Activated T-cell treated with anti-CD3 and anti-CD28 coated beads, Interleukin-2, amount 50 U/mL, for 1 hour (primary cell): ENCODE results near the gene TMPRSS2.
"Not testable (repeated sequence)": the region's sequence is repeated elsewhere in the genome, so short reads cannot be mapped to it uniquely, and the experiment has no call there.

Source experiments
- DNase-seq: peaks from one replicate; pipeline ENCODE4 v3.0.0-alpha.2; 2020

TMPRSS2 gene

DNA sequence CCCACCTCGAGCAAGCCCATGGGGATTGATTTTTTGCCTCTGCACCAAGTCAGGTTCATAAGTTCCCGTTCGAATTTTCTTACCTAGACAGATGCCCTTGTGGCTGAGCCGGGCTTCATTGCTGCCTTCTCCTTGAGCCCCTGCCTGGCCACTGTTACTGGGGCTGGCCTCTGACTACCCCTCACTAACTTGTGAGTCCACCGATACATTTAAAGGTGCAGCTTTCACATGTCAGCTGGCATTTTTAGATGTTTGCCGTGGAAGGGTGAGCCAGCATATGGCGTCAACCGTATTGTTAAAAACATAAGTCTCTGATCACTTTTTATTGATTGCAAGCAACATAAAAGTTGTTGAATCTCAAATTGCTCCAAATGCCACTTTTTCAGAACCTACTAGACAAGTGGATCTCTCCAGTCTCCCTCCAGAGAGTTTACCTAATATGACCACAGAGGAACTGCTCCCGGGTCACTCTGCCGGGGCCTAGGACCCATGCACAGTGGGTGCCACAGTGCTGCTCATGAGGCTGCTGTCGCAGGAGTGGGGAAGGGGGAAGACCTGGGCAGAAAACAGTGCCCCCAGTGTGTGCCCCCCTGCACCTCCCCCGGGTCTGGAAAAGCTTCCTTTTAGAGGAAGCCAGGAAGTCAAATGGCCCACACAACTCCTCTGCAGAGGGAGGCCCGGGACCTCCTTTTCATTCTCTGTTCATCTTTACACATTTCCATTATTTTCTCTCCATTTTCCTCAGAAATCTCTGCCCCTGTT, 63.1 kb downstream of the TMPRSS2 start:
- DNase-seq: no peak

DNA sequence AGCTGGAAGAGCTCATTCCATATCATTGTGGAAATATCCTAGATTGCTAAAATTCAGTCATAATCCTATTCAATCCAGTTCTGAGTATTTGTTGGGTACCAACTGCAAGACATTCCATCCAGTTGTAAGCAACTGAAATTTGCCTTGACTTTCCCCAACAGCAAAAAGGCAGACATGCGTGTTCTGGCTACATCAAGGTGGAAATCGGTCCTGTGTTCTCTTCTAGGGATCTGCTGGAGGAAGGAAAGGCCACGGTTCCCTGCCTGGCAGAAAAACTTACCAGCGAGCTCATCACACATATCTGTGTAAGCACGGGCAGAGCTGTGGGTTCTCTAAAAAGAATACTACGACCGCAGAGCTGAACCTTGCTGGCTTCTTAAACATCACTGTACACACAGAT, 64.4 kb downstream of the TMPRSS2 start:
- DNase-seq: no peak

GRCh38 chr21:41442481-41443186, 65.3 kb downstream of the TMPRSS2 start:
- DNase-seq: no peak

- no peak for DNase-seq
These were observed 66.4 kb downstream of the TMPRSS2 start for GRCh38 chr21:41441546-41441945.

- no peak for DNase-seq
These were observed 68.7 kb downstream of the TMPRSS2 start for GRCh38 chr21:41439248-41439647.

DNA sequence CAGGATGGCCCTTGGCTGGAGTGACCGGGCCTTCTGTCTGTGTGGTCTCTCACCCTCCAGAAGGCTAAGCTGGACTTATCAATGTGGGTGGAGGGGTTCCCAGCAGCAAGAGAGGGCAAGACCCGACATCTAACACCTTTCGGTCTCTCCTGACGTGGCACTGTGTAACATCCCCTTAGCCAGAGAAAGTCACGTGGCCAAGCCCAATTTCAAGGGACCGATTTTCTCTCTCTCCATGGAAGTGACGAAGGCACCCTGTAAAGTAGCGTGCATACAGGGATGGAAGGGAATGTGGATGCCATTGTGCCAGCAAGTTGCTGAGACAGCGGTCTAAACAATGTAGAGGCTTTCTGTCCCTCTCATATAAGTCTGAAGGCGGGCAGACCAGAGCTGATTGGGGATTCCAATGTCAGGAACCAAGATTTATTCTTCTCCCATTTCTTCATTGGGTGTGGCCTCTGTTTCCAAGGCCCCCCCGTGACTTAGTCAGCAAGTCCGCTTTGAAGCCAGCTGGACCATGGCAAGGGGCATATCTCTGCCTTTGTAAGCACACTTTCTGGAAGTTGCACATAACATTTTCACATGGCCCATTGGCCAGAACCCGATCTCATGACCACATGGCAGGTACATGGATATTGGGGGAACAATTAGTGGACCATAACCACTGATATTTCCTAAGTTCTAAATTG, 69.4 kb downstream of the TMPRSS2 start:
- DNase-seq: no peak

GRCh38 chr21:41437729-41438128, 70.2 kb downstream of the TMPRSS2 start:
- DNase-seq: no peak

DNA sequence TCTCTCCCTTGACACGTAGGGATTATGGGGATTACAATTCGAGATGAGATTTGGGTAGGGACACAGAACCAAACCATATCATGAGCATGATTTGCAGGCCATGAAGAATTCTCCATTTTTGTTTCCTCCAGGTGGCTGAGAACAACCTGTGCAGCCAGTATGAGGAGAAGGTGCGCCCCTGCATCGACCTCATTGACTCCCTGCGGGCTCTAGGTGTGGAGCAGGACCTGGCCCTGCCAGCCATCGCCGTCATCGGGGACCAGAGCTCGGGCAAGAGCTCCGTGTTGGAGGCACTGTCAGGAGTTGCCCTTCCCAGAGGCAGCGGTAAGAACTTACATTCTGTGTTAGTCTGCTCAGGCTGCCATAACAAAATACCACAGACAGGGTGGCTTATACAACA, 72.3 kb downstream of the TMPRSS2 start:
- DNase-seq: no peak

DNA sequence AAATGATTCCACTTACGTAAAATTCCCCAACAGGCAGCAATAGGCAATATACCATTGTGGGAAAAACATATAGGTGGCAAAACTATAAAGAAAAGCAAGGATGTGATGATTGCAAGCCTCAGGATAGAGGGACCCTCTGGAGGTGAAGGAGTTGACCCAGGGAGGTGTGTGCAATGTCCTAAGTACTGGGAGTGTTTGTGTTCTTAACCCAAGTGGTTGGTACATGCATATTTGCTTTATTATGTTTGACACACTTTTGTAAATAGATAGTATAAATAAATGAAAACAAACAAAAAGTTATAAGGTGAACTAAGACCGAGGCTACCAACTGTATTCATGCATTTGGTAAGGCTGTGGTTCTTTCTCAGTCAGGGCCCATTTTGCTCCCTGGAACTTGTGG, 74.4 kb downstream of the TMPRSS2 start:
- DNase-seq: no peak

GRCh38 chr21:41432562-41433460, 75.1 kb downstream of the TMPRSS2 start:
- no peak for DNase-seq

- DNase-seq: no peak
These were observed 76.0 kb downstream of the TMPRSS2 start for GRCh38 chr21:41431788-41432548.

GRCh38 chr21:41429925-41430491, 78.0 kb downstream of the TMPRSS2 start:
- DNase-seq: no peak

- no peak for DNase-seq
These were observed 78.7 kb downstream of the TMPRSS2 start for GRCh38 chr21:41429305-41429704.

DNA sequence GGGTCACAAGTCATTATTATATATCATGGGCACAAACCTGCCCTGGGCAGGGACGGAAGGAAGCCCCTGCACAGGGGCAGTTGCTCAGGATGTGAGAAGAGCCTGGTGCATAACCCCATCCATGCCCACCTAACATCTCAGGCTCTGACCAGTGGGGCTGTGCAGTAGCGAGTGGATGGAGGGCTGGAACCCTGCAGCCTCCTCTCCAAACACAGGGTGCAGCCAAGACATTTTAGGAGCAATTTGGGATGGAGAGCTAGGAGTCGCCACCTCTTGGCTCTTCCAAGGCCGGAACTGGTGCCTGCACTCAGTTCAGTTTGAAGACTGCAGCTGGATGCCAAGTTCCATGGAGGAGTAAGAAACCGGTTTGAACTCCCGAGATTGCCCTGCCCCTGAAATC, 79.1 kb downstream of the TMPRSS2 start:
- DNase-seq: no peak

DNA sequence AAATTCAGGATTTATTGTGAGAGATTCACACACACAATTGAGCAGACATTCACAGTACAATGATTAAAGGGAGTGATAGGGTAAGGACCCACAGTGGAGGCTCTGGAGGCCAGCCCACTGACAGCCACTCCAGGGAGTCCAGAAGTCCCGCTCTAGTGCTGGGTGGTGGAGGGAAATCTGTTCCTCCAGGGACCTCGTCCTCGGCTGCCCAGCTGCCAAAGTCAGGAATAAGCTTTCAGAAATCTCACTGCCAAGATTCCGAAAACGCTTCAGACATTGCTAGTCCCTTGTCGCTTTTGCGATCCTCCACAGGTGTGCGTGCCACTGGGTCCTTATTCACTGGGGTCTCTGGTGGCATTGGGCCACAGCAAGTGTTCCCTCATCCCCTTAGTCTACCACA, 79.6 kb downstream of the TMPRSS2 start:
- no peak for DNase-seq

DNA sequence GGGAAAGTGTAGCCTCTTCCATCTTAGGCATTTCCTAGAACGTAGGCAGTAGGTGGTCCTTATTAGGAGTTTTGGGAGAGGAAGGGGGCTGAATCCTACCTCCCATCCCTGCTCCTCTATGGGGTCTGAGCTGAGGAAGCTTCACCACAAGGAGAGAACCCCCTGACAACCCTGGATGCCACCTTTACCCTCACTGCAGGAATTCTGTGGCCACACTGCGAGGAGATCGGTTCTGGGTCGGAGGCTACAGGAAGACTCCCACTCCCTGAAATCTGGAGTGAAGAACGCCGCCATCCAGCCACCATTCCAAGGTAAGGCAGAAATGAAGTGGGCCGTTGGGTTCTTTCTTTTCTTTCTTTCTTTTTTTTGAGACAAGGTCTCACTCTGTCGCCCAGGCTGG, 80.4 kb downstream of the TMPRSS2 start:
- DNase-seq: no peak

- peak; percentile 28 for DNase-seq
These were observed 81.1 kb downstream of the TMPRSS2 start for GRCh38 chr21:41426676-41427404.

DNA sequence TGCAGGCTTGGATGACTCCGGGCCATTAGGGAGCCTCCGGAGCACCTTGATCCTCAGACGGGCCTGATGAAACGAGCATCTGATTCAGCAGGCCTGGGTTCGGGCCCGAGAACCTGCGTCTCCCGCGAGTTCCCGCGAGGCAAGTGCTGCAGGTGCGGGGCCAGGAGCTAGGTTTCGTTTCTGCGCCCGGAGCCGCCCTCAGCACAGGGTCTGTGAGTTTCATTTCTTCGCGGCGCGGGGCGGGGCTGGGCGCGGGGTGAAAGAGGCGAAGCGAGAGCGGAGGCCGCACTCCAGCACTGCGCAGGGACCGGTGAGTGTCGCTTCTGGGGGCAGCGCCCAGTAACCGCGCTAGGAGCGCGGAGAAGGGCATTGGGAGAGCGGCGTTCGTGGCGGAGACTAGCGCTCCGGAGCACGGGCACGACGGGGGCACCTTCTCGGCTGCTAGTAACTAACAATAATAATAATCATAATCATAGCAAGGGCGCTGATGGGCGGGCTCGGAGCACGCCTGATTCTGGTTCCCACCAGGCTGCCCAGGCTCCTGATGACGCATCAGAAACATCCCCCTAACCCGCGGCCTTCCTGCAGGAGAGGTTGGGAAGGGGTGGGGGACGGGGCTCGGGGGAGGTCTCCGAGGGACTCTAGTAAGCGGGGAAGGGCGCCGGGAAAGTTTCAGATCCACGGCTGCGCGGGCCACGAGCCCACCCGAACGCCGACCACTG, 81.8 kb downstream of the TMPRSS2 start, which contains the start of gene MX1:
MX1 (plus strand) TSS at position 286 of the 722 bp plus-strand sequence. CDS start 5,832 bp downstream, outside the sequence.
- peak; percentile 86 for DNase-seq

DNA sequence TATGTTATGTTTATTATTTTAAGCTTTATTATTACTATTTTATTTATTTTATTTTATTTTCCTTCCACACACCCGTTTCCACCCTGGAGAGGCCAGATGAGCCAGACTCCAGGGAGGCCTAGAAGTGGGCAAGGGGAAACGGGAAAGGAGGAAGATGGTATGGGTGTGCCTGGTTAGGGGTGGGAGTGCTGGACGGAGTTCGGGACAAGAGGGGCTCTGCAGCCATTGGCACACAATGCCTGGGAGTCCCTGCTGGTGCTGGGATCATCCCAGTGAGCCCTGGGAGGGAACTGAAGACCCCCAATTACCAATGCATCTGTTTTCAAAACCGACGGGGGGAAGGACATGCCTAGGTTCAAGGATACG, 82.4 kb downstream of the TMPRSS2 start:
- DNase-seq: no peak

- DNase-seq: not testable (repeated sequence)
These were observed 84.7 kb downstream of the TMPRSS2 start for GRCh38 chr21:41423305-41423636.
